ENCODE measurements around the gene C4BPA.

C4BPA gene

GRCh38 chr1:207069858-207070506 is 34.1 kb upstream of the C4BPA start:
- H3K36me3 ChIP-seq (replicated peaks) = no peaks in the 10 kb centered on the region
- in situ Hi-C loops (cut with MboI; ENCODE audit: low sequenced_read_pairs) = no loop called here
- H3K4me1 ChIP-seq = no peaks in the 10 kb centered on the region

DNA sequence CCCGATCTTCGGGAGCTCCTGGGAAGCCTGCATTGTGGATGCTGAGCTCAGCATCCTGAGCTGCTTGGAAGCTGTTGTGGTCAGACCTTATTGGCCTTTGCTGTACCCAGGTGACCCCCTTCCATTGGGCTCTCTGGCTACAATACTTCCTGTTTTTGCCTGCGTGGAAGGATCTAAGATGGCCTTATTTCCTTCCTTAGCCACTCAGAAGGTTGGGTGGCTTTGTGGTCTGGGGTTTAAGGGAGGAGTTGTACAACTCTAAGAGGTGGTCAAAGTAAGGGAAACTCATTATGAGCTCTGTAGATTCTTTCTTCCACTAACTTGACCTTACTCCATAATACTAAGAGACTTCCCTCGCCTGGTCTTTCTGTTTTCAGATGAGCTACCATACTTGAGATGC is 33.2 kb upstream of the C4BPA start:
- no peak for DNase-seq (ENCODE audit: low spot score in 2 of 2)
- no peaks in the 10 kb centered on the region for H3K27me3 ChIP-seq (ENCODE audit: low read depth)
- H3K4me3 ChIP-seq = no peak overlapping the region
- no peaks in the 10 kb centered on the region for H3K9me3 ChIP-seq
- in situ Hi-C loops (cut with MboI; ENCODE audit: low sequenced_read_pairs) = no loop called here
- H3K4me1 ChIP-seq = peaks cover under 1% of the 10 kb centered on the region; the same call in 1 of the 2 replicates
- no peaks in the 10 kb centered on the region for H3K36me3 ChIP-seq (replicated peaks)

More at GRCh38 chr1:207069858-207070506, 34.1 kb upstream of the C4BPA start:
- H3K9me3 ChIP-seq = no peaks in the 10 kb centered on the region
- no peak overlapping the region for H3K4me3 ChIP-seq
- no peaks in the 10 kb centered on the region for H3K27me3 ChIP-seq (ENCODE audit: low read depth)
- no peak for DNase-seq (ENCODE audit: low spot score in 2 of 2)

DNA sequence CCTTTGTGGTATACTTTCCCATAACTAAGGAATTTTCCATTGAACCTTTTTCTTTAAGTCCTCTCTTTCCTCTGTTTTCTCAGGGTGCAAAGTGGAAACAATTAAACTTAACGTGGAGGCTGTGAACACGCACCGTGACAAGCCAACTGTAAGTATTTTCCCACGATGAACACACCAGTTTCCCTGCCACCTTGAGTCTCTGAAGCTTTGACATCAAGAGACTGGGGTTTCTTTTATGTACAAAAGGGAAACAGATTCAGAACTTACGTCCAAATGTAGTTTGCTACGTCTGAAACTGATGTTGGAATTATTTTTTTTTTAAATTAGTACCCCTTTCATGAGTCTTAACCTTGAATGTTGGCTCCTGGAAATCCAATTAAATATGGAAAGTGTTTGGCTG is 32.6 kb upstream of the C4BPA start:
- H3K27me3 ChIP-seq (ENCODE audit: low read depth) = no peaks in the 10 kb centered on the region
- no peak for DNase-seq (ENCODE audit: low spot score in 2 of 2)
- no peaks in the 10 kb centered on the region for H3K9me3 ChIP-seq
- peaks cover 3% of the 10 kb centered on the region; the same call in 1 of the 2 replicates for H3K4me1 ChIP-seq
- in situ Hi-C loops (cut with MboI; ENCODE audit: low sequenced_read_pairs) = no loop called here
- no peaks in the 10 kb centered on the region for H3K36me3 ChIP-seq (replicated peaks)
- no peak overlapping the region for H3K4me3 ChIP-seq

- in situ Hi-C loops (cut with MboI; ENCODE audit: low sequenced_read_pairs) = no loop called here
- no peaks in the 10 kb centered on the region for H3K36me3 ChIP-seq (replicated peaks)
- H3K27me3 ChIP-seq (ENCODE audit: low read depth) = no peaks in the 10 kb centered on the region
- no peak for DNase-seq (ENCODE audit: low spot score in 2 of 2)
- H3K4me1 ChIP-seq = peaks cover 3% of the 10 kb centered on the region; the same call in 1 of the 2 replicates
- no peak overlapping the region for H3K4me3 ChIP-seq
- no peaks in the 10 kb centered on the region for H3K9me3 ChIP-seq
These were observed 31.8 kb upstream of the C4BPA start for GRCh38 chr1:207072233-207072632.

GRCh38 chr1:207073906-207074820 is 29.9 kb upstream of the C4BPA start:
- DNase-seq (ENCODE audit: low spot score in 2 of 2) = no peak
- in situ Hi-C loops (cut with MboI; ENCODE audit: low sequenced_read_pairs) = no loop called here

GRCh38 chr1:207076181-207076955 is 27.7 kb upstream of the C4BPA start:
- in situ Hi-C loops (cut with MboI; ENCODE audit: low sequenced_read_pairs) = loop anchor here (25.0 kb wide), 1 partner anchor 336 kb away; no protein-coding TSS in a partner anchor
- Histone ChIP-seq H3K27me3 (ENCODE audit: low read depth) (no peaks in the 10 kb centered on the region), H3K9me3 (no peaks in the 10 kb centered on the region), H3K36me3 (replicated peaks) (no peaks in the 10 kb centered on the region), H3K4me1 (peaks cover 3% of the 10 kb centered on the region; the same call in 1 of the 2 replicates), H3K4me3 (no peak overlapping the region)
- DNase-seq (ENCODE audit: low spot score in 2 of 2) = no peak

More at GRCh38 chr1:207073906-207074820, 29.9 kb upstream of the C4BPA start:
- Histone ChIP-seq H3K4me1 (peaks cover 3% of the 10 kb centered on the region; the same call in 1 of the 2 replicates), H3K36me3 (replicated peaks) (no peaks in the 10 kb centered on the region), H3K9me3 (no peaks in the 10 kb centered on the region), H3K4me3 (no peak overlapping the region), H3K27me3 (ENCODE audit: low read depth) (no peaks in the 10 kb centered on the region)

- in situ Hi-C loops (cut with MboI; ENCODE audit: low sequenced_read_pairs) = loop anchor here (25.0 kb wide), 1 partner anchor 335 kb away; no protein-coding TSS in a partner anchor
- H3K9me3 ChIP-seq = no peaks in the 10 kb centered on the region
These were observed 27.0 kb upstream of the C4BPA start for GRCh38 chr1:207077012-207077411.

DNA sequence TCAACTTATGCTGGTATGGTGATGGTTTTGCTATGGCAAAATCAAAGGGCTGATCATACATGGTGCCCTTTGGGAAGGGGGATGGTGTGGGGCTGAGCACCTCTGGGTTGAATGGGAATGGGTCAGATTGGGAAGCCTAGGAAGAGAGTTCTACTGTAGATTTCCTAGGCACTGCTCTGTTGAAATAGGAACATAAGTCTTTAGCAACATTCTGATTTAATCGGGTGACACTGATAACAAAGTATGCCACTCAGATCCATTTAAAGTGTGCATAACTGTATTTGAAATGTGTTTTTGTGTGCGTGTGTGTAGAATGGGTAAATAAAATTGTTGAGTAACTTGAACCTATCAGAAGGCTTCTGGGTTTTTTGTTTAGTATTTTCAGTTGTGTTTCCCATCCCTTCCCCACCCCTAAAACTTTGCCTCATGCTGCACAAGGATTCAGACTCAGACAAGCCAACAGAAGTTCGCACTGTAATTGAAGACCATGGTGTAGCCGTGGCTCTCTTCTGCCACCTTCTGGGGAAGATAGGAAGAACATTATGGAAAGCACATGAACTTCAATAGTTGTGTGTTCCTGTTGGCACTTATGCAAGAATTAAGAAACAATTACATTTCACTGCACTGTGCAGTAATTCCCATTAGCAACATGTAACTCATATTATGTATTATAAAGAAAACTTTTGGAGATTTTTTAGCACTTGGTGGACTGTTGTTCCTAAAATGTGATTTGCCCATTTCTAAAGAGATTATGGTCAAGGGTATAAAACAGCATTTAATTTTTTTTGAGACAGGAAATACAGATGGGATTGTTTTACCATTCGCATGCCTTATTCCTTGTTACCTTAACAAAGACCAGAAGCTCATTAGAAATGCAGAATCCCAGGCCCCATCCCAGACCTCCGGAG is 26.3 kb upstream of the C4BPA start:
- H3K27me3 ChIP-seq (ENCODE audit: low read depth) = no peaks in the 10 kb centered on the region
- peaks cover 3% of the 10 kb centered on the region; the same call in 1 of the 2 replicates for H3K4me1 ChIP-seq
- H3K9me3 ChIP-seq = no peaks in the 10 kb centered on the region
- in situ Hi-C loops (cut with MboI; ENCODE audit: low sequenced_read_pairs) = loop anchor here (25.0 kb wide), 1 partner anchor 335 kb away; no protein-coding TSS in a partner anchor
- DNase-seq (ENCODE audit: low spot score in 2 of 2) = peak; percentile 60 to 76
- no peak overlapping the region for H3K4me3 ChIP-seq
- H3K36me3 ChIP-seq (replicated peaks) = no peaks in the 10 kb centered on the region

More at GRCh38 chr1:207077012-207077411, 27.0 kb upstream of the C4BPA start:
- Histone ChIP-seq H3K4me3 (no peak overlapping the region), H3K4me1 (peaks cover 3% of the 10 kb centered on the region; the same call in 1 of the 2 replicates), H3K36me3 (replicated peaks) (no peaks in the 10 kb centered on the region), H3K27me3 (ENCODE audit: low read depth) (no peaks in the 10 kb centered on the region)
- no peak for DNase-seq (ENCODE audit: low spot score in 2 of 2)

GRCh38 chr1:207078578-207079132 is 25.4 kb upstream of the C4BPA start:
- Histone ChIP-seq H3K4me1 (peaks cover 3% of the 10 kb centered on the region; the same call in 1 of the 2 replicates), H3K36me3 (replicated peaks) (no peaks in the 10 kb centered on the region), H3K9me3 (no peaks in the 10 kb centered on the region), H3K4me3 (no peak overlapping the region), H3K27me3 (ENCODE audit: low read depth) (no peaks in the 10 kb centered on the region)
- DNase-seq (ENCODE audit: low spot score in 2 of 2) = no peak
- in situ Hi-C loops (cut with MboI; ENCODE audit: low sequenced_read_pairs) = loop anchor here (25.0 kb wide), 1 partner anchor 334 kb away; no protein-coding TSS in a partner anchor

GRCh38 chr1:207079706-207080241 is 24.3 kb upstream of the C4BPA start:
- in situ Hi-C loops (cut with MboI; ENCODE audit: low sequenced_read_pairs) = loop anchor here (25.0 kb wide), 1 partner anchor 333 kb away; no protein-coding TSS in a partner anchor
- H3K4me1 ChIP-seq = peaks cover 7% of the 10 kb centered on the region; the same call in 1 of the 2 replicates
- no peaks in the 10 kb centered on the region for H3K27me3 ChIP-seq (ENCODE audit: low read depth)

DNA sequence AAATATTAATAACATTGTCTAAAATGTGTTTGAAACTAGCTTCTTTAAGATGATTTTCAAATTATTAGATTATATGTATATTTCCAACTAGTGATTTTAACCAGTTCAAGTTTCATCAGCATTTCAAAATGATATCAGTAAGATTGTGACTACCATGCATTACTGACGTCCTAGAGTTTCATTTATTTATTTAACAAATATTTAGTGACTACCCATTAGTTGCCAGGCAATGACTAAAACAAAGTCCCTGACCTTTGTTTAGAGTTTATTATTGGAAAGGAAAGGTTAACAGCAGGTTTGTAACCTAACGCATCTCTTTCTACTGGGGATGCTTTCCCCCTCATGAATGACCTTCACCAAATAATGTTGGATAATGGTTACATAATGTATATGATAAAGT is 22.9 kb upstream of the C4BPA start:
- in situ Hi-C loops (cut with MboI; ENCODE audit: low sequenced_read_pairs) = loop anchor here (25.0 kb wide), 1 partner anchor 331 kb away; no protein-coding TSS in a partner anchor
- H3K27me3 ChIP-seq (ENCODE audit: low read depth) = no peaks in the 10 kb centered on the region
- H3K4me3 ChIP-seq = no peak overlapping the region

More at GRCh38 chr1:207079706-207080241, 24.3 kb upstream of the C4BPA start:
- no peak for DNase-seq (ENCODE audit: low spot score in 2 of 2)
- Histone ChIP-seq H3K36me3 (replicated peaks) (no peaks in the 10 kb centered on the region), H3K4me3 (no peak overlapping the region), H3K9me3 (no peaks in the 10 kb centered on the region)

DNA sequence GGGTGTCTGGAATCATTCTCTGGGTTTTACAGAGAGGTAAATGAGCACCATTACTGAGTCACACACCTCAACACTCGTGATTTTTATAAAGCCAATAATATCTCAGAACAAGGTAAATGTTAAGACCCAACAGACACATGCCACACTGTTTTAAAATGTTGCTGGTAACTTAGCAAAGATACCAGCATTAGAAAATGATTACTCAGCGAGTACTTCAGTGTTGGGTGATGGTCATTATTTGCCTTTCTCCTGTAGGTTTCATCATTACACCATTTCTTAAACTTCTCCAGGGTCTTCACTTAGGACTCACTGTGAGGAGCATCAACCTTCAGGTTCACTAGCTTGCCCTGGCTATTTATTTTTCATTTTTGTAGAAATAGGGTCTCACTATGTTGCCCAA is 22.2 kb upstream of the C4BPA start:
- DNase-seq (ENCODE audit: low spot score in 2 of 2) = no peak
- in situ Hi-C loops (cut with MboI; ENCODE audit: low sequenced_read_pairs) = loop anchor here (25.0 kb wide), 1 partner anchor 330 kb away; no protein-coding TSS in a partner anchor
- H3K36me3 ChIP-seq (replicated peaks) = no peaks in the 10 kb centered on the region
- no peak overlapping the region for H3K4me3 ChIP-seq
- peaks cover 7% of the 10 kb centered on the region for H3K4me1 ChIP-seq
- no peaks in the 10 kb centered on the region for H3K27me3 ChIP-seq (ENCODE audit: low read depth)
- no peaks in the 10 kb centered on the region for H3K9me3 ChIP-seq

More for the DNA sequence above, 22.9 kb upstream of the C4BPA start:
- Histone ChIP-seq H3K9me3 (no peaks in the 10 kb centered on the region), H3K4me1 (peaks cover 7% of the 10 kb centered on the region; the same call in 1 of the 2 replicates), H3K36me3 (replicated peaks) (no peaks in the 10 kb centered on the region)
- no peak for DNase-seq (ENCODE audit: low spot score in 2 of 2)
